ENCODE results near the gene POLA2.

Gene POLA2

DNA sequence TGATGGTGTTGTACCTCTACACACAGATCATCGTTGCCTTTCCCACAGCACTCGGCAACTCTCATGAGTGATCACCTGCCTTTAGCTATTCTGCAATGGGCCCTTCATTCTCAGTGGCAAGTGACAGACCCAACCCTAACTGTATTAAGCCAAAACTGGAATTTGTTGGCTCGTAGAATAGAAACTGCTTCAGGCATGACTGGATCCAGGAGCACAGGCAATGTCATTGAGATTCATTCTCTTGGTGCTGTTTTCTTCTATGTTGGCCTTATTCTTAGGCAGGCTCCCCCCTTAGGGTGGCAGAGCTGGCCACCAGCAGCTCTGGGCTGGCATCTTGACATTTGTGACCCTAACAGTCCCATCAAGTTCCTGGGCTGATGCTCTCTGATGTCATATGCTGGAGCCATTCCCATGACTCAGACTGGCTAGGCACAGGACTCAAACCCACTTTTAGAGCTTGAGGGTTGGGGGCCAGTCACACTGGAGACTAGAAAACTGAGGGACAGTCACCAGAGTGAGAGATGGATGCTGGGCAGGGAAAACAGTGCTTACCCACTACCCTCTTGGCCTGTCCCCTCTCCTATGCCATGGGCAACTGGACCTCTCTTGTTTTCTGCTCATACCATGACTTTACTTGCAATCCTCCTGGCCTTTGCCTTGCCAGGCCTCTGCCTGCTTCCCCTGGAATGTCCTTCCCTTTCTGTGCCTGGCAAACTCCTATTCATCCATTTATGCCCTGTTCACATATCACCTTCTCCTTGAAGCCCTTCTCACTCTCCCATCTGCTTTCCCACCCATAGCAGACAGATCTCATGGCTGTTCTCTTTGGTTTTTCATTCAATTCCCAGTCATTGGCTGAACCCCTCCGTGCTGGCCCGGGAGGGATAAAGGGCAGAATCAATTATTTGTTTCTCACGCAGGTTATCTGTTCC is 45.8 kb downstream of the POLA2 start:
- no peak for DNase-seq (ENCODE audit: low read depth in 2 of 3, low spot score in 2 of 3)

DNA sequence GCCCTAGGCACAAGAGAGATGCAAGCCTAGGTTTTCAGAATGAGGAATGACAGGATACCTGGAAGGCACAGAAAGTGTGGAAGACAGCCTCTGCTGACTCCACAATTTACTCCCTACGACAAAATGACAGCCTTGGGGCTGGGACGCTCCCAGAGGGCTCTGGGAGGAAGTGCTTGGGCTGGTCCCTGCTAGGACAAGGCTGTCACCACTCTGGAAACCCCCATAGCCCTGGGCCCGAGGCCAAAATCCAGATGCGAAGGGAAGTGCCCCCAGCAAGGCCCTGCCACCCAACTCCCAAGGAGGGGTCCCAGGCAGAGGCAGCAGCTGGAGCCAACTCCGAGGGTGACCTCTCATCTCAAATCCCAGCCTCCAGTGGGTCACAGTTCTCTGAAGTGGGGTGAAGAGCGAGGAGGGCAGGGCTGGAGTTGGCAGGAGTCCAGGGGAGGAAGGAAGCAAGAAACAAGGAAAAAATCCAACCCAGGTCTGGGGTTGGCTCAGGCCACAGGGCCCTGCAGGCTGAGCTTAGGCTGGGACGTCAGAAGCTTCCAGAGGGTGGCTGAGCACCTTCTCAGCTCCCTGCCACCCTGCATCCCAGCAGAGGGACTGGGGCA is 46.6 kb downstream of the POLA2 start:
- no peak for DNase-seq (ENCODE audit: low read depth in 2 of 3, low spot score in 2 of 3)

DNA sequence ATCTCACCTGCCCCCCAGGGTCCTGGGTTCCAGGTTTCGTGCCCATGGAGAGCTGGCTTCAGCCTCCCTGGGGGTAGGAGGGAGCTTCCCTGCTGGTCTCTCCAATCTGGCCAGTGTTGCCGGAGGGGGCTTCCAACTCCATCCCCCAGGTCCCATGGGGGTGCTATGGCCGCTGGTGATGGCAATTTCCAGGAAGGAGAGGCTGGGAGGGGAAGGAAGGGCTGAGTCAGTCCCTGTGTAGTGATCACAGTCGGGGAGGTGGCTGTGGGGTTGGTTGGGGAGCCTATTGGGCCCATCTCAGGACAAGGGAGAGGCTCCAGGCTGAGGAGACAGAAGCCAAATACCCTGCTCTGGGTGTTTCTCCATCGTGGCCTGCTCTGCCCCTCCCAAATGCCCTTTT is 47.2 kb downstream of the POLA2 start:
- no peak for DNase-seq (ENCODE audit: low read depth in 2 of 3, low spot score in 2 of 3)

DNA sequence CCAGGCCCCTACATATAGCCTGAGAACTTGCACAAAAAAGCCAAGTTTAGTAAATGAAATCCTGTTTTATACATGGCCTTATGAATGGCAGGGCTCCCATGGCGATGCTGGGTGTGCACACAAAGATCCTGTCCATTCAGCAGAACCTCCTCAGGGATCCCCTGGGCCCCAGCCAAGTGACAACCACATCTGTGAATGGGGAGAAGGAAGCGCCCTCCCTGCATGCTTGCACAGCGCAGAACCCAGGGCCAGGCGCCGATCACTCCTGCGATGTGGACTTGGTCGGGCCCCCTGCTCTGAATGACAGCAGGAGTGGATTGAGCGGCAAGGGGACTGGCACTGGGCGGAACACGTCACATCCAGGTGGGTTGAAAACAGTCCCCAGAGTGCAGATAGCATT is 48.5 kb downstream of the POLA2 start:
- DNase-seq (ENCODE audit: low read depth in 2 of 3, low spot score in 2 of 3) = no peak

DNA sequence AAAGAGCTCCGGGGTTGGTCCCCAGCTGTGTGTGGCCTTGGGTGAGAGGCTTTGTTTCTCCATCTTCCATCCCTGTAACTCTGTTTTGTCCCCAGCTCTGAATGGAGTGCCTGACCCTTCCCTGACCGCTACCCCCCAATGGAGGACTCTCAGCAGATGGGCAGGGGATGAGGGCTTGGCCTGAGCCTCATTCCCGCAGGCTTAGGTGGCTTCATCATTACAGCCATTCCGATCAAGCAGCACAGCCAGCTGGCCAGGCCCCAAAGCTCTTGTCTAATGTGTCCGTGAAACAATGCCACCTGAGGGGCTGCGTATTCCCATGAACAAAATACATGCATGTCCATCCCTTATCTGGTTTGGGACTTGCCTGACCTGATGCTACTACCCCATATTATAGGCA is 49.0 kb downstream of the POLA2 start:
- no peak for DNase-seq (ENCODE audit: low read depth in 2 of 3, low spot score in 2 of 3)

DNA sequence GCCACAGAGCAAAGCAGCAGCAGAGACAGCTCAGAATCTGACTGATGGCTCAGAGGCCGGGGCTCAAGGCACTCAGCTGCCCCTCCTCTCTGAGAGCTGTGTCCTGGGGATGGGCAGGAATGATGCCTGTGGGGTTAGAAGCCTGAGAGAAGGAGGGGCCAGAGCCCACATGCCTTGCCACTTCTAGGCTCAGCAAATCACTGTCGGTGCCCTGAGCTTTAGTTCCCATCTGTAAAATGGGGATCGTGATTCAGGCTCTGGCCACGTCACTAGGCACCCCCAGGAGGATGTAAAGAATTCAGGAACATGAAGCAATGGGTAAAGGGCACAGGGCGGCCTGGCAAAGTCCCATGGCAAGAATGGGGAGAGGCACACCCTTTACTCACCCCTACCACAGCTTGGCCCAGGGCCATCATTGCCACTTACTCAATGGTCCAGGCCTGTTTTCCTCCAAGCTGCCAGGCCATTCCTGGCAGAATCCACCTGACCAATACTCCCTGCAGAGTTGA is 49.5 kb downstream of the POLA2 start:
- no peak for DNase-seq (ENCODE audit: low read depth in 2 of 3, low spot score in 2 of 3)

DNA sequence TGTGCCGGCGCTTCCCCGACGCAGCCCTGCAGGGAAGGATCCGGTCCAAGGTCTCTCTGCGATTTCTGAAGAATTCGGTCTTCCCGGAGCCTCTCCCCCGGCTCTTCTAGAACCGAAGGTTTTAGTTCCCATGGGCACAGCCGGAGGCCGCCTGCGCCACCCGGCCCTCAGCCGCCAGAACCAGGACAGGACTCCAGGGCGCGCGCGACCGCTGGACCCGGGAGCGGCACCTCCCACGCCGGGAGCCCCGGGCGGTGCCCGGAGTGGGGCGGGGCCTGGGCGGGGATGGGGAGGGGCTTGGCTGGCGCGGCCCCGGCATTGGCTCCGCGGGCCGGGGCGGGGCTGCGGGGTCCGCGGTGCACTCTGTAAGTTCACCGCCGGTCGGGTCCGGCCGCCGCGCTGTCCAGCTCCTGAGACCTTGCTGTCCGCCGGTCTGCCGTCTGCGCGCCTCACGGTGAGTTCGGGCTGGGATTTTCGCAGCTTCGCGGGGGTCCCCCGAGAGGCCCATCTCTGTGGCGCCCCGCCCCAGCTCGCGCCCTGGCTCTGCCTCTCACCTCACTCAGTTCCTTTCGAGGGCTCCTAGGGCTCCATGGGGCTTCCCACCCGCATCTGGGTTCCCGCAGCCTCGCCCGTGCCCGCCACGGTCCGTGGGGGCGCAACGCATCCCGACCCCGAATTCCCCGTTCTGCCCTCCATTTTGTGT is 52.9 kb downstream of the POLA2 start, which contains the start of gene CDC42EP2:
TSS of gene CDC42EP2 (plus strand) at position 366 of the 703 bp plus-strand sequence. CDS start 6,033 bp downstream, outside the sequence.
- DNase-seq (ENCODE audit: low read depth in 2 of 3, low spot score in 2 of 3) = peak; percentile 48 to 65 (median 50)

DNA sequence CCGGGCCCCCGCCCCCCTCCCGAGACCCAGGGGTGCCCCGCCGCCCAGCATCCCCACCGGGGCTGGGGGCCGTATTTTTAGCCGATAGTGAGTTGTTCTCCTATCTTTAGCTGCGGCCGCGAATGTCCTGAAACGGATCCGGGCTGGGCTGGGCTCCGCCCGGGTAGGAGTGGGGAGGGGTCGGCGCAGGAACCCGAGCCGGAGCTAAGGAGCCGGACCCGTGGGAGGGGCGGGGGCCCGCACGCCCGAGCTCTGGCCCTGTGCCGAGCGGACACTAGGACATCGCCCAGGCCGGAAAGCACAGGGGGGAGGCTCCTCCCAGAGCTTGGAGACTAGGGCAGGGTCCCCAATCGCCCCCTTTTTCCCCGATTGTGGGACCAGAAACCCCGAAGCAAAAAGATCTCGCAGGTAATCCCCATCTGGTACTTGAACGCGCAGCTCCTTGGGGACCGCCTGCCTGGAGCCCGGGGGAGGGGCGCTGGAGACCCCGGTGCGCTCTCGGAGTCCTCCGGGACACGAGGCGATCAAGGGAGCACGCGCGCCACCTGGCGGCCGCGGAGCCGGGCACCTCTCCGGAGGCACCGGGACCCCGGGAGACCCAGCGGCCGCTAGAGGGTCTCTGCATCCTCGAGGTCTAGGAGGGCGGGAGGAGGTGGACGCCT is 53.6 kb downstream of the POLA2 start:
- peak; percentile 59 to 91 (median 84) for DNase-seq (ENCODE audit: low read depth in 2 of 3, low spot score in 2 of 3)

DNA sequence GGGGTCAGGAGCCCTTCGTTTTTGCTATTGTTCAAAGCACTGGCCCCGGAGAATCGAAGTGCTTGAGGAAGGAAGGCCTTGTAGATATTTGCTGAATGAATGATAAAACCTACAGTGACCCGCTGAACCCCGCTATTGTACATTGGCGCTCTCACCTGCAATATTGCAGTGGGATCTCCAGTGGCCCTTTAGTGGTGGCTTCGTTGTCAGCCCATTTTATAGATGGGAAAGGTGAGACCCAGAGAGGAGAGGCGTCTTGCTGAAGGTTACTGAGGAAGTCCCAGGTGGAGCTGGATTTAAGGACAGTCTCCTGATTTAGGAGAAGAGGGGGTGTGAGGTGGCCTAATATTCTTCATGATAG is 54.1 kb downstream of the POLA2 start:
- no peak for DNase-seq (ENCODE audit: low read depth in 2 of 3, low spot score in 2 of 3)

DNA sequence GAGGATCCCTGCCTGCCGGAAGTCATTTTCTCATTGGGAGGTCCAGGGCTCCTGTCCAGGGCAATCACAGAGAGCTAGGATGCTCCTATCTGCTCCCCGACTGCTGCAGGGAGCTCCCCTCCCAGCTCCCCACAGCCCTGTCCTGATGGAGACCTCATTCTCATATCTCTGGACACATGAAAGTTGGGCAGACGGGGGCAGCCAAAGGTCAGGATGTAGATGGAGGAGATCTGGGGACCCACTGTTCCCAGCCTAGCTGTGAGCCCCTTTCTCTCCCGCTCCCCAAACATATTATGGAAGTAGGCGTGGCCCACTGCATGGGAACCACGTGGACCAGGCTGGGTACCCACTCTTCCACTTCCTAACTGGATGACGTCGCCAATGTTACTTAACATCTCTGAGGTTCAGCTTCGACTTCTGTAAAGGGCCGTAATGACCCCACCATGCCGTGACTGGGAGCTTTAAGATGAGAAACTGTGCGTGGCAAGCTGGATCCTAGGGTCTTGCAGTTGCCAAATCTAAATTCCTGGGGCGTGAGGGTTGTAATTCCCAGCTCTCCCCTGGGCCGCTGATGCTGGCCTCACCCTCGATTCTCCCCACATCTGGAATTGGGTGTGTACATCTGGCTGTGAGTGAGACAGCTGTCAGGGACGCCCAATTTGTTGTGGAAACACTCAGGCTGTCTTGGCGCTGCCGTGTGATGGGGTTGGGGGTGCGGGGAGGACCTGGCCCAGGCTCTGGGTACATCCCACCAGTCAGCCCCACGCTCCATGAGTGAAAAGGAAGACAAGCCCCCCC is 54.7 kb downstream of the POLA2 start:
- DNase-seq (ENCODE audit: low read depth in 2 of 3, low spot score in 2 of 3) = no peak

DNA sequence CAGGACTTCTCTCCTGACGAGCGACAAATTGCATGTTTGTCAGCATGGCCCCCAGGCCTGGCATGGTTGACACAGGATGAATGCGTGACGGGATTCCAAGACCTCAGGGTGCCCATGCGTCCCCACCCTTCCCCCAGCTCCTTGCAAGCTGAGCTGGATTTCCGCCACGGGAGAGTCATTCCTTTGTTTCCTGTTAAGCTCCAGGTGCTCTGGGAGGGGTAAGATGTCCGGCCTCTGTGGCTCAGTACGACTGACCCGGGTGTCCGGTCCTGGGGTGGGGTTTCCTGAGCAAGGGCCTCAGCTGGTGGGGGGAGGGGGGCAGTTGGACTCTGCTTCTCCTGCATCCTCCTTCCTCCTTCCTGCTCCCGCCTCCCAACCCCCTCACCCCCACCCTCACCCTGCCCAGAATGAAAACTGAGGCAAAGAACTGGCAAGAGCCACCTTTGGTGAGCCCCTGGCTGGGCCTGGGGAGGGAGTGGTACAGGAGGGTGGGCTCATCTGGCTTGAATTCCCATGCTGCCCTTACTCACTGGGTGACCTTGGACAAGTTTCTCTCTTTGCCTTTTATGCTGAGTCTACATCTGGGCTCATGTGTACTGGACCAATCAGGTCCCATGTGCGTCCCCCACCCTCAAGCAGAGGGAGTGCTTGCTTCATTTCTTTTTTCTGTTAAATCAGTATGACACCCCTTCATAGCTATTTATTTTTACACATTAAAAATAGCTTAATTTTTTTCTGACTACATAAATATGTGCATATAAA is 55.4 kb downstream of the POLA2 start:
- DNase-seq (ENCODE audit: low read depth in 2 of 3, low spot score in 2 of 3) = no peak

DNA sequence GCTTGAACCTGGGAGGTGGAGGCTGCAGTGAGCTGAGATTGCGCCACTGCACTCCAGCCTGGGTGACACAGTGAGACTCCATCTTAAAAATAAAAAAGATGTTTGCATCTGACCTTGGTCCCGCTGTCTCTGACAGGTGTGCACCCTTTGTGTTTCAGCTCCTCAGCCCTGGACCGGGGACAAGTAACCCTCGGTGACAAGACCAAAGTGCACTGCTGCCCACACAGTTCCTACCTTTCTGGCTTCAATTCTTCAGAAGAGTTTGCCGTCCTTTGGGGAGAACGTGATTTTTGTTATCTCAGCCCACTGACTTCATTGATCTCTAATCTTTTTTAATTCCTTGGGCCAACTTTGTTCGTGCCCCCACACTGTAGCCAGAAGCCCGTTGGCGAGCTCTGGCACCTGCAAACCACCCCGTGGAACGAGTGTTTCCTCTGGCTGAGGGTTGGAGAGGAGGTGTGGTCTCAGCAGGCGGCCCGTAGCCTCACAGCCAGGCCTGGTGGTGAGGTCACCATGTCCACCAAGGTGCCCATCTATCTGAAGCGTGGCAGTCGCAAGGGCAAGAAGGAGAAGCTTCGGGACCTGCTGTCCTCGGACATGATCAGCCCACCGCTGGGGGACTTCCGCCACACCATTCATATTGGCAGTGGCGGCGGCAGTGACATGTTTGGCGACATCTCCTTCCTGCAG is 58.8 kb downstream of the POLA2 start:
- DNase-seq (ENCODE audit: low read depth in 2 of 3, low spot score in 2 of 3) = no peak

DNA sequence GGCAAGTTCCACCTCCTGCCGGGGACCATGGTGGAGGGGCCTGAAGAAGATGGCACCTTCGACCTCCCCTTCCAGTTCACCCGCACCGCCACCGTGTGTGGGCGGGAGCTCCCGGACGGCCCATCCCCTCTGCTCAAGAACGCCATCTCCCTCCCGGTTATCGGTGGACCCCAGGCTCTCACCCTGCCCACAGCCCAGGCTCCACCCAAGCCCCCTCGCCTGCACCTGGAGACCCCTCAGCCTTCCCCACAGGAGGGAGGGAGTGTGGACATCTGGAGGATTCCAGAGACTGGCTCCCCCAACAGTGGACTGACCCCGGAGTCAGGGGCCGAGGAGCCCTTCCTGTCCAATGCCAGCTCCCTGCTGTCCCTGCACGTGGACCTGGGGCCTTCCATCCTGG is 59.3 kb downstream of the POLA2 start:
- no peak for DNase-seq (ENCODE audit: low read depth in 2 of 3, low spot score in 2 of 3)

DNA sequence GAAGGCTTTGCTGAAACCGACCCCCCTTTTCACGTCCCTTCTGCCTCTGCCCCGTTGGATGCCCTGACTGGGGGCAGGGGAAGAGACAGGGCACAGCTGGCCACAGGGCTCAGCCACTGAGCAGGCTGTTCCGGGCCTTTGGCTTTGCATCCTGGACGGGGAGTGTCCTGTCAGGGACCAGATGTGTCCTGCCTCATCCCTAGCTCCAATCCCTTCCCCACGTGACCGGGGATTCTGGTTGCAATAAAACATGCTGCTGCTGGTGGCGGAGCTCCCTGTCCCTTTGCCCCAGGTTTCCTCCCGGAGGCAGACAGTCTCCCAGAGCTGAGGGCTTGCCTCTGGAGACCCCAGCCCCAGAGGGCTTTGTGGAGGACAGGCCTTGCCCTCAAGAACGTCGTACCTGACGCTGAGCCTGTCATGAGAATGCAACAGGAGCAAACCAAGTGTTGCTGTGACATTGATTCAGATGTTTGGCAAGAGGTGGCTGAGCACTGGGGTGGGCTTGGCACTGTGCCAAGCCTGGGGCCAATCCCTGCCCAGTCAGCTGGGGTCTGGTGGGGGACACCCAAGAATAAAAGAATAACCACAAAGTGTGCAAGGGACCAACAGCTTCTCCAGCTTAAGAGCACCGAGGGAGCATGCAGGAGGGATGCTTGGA is 60.2 kb downstream of the POLA2 start:
- no peak for DNase-seq (ENCODE audit: low read depth in 2 of 3, low spot score in 2 of 3)

DNA sequence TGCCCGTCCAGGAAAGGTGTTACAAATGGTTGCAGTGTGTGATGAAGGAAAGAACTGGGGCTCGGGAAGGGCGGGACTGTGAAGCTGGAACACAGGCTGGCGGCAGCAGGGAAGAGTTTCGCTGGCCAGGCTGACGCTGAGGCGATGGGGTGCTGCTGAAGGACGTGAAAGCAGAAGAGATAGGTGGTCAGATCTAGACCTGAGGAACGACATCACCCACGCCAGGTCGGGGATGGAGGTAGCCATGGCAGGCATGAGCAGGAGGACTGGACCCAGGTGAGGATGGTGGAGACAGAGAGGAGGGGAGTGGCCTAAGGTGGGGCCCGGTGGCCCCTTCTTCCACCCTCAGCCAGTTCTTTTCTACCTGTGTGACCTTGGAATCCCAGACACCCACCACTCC is 62.1 kb downstream of the POLA2 start:
- DNase-seq (ENCODE audit: low read depth in 2 of 3, low spot score in 2 of 3) = no peak

DNA sequence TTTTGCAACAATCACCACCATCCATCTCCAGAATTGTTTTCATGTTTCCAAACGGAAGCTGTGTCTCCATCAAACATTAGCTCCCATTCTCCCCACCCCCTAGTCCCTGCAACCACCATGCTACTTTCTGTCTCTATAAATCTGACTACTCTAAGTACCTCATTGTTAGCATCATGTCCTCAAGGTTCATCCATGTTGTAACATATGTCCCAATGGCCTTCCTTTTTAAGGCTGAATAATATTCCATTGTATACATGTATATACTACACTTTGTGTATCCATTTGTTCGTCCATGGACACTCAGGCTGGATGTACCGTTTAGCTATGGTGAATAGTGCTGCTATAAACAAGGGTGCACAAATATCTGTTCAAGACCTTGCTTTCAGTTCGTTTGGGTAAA is 63.7 kb downstream of the POLA2 start:
- DNase-seq (ENCODE audit: low read depth in 2 of 3, low spot score in 2 of 3) = no peak

DNA sequence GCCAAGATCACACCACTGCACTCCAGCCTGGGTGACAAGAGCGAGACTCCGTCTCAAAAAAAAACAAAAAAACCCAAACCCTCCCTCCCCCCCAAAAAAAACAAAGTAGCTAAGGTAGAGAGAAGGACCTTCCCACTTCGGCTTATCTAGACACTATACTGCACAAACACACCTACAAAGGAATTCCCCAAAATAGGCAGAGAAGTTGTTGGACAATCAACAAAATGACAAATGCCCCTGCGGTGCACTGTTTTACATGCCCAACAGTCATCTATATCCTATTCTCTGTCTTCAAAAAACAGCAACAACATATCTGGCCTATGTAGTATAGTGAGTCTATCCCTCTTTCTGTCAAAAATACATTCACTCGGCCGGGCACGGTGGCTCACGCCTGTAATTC is 65.3 kb downstream of the POLA2 start:
- no peak for DNase-seq (ENCODE audit: low read depth in 2 of 3, low spot score in 2 of 3)

DNA sequence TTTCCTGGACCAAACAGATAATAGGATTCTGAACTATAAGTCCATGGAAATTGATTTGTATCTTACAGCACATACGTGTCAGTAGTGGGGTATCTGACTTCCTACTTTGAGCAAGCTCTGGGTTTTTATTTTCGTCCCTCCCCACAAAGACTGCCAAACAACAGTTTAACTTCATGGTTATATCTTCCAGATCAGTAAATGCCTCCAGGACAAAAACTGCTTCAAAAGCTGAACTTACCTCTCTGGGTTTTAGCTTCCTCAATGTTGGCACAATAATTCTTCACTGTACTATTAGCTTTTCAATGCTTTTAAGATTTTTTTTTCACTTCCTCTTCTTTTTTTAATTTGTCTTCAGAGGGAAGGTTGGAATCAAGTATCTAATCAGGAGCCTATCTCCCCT is 67.7 kb downstream of the POLA2 start:
- no peak for DNase-seq (ENCODE audit: low read depth in 2 of 3, low spot score in 2 of 3)

Measured in activated CD8-positive, alpha-beta memory T cell treated with anti-CD3 and anti-CD28 coated beads for 48 hours (primary cell).